ENCODE results near the gene TMEM196.

TMEM196 gene

DNA sequence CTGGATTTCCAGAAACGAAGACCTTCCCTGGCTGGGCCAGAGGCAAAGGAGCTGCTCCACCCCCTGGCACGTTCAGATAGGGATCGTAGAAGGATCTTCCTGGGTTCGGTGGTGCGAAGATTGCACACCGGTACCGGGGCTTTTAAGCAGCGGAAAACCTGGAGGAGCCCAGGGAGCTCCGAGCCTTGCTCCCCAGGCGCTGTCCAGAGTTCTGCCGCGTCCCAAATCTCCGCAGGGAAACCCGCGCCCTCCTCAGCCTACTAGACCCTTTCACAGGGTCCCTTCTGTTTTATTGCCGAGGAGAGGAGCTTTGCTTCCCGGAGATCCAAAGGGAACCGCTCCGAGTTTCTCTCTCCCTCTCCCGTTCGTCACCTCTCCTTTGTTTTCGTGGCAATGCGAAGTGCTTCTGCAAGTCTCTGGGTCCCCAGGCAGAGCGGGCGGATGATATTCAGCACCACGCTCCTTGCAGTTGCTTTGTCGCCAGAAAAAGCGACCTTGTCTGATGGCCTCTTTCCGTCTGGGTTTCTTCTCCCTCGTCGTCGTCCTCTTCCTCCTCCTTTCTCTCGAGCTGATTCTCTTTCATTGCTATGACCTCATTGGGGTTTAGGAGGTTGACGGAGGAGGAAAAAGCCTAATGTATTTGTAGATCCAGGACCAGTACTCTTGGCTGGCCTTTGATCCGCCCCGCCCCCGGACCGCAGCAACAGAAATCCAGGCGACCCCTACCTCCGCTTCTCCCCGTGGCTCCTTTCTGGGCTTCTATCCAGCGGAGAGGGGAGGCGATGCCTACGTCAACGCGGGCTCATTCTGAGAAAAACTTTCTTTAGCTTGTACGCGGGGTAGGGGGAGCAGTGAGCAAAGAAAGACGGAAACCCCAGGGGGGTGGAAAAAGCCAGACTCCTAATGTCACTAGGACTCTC is at the start of gene TMEM196:
TMEM196 (minus strand) TSS at position 777 of the 920 bp plus-strand sequence. CDS start 921 bp downstream, outside the sequence.
- no peak for FAIRE-seq

DNA sequence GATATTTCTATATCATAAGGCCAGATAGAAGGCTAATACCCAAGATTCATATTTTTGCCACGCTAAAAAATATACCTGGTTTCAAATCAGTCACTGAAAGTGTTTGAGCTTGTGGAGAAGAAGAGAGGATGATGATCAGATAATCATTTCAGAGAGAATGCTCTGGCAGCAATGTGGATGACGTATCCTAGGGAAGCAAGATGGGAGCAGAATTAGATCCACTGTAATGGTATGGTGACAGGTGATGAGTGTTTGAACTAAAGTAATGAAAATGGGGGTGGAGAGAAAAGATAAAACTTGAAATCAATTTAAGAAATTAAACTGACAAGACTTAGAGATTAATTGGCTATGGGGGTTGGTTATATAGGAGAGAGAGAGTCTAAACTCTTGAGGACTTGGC is 42.7 kb upstream of the TMEM196 start:
- no peak for FAIRE-seq

DNA sequence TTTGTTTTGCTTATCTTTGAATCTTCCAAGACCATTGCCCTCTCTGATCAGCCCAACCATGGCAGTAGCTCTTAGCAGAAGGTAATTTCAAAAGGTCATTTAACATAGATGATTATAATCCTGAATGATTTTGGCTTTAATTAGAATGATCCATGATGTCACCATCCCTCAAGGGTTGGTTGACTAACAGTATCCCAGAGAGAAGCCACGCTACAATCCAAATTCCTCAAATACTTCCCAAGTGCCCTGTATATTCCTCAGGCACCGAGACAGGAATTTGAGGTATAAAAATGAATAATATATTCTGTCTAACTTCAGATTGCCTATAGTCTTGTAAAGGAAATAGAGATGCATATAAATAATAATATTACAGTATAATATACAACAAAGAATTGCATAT is 42.1 kb upstream of the TMEM196 start:
- FAIRE-seq = no peak

DNA sequence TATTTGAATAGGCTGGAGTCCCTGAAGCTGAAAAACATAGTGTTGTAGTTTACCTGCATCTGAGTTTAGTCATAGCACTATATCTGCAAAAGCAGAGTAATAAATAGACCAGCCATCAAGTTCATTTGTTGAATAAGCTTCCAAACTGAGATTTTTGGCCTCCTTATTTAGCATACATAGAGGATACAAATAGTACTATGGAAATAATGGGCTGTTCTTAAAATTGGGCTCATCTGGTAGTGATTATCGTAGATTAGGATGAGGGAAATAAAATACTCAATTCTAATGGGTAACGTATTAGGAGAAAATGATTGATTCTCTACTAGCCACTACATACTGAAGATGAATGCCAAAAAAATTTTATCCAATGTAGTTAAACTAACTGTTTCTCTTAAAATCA is 41.4 kb upstream of the TMEM196 start:
- peak; percentile 4 for FAIRE-seq

DNA sequence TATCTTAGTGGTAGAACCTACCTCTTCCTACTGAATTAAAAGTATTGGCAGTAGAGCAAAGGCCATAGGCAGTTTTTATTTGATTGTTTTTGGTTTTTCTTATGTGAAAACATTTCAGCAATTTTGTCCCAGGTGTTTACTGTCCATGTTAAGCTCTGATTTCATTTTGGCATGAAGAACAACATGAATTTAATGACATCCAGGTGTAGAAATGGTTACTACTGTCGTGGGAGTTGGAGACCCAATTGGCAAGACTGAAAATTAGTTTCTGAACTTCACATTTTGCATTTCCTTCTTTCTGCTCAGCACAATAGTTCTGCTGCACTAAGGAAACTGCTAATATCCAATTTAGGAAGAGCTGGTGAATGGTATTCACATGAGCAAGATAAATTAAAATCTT is 38.0 kb upstream of the TMEM196 start:
- no peak for FAIRE-seq

DNA sequence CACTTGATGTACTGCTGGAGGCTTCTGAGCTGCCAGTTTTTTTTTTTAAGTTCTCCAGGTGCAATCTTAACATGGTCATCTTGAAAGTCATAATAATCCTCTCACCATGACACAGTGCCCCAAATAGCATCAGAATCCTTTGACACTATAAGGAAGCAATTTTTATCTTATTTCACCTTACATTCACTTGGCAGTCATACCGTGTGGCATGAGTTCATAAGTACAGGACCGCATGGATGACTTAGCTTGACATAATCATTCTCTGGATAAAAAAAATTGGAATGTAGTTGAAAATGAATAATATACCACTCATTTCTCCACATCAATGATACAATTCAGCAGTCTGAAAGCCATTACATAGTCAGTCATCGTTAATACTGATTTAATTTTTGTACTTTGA is 25.6 kb upstream of the TMEM196 start:
- FAIRE-seq = no peak

DNA sequence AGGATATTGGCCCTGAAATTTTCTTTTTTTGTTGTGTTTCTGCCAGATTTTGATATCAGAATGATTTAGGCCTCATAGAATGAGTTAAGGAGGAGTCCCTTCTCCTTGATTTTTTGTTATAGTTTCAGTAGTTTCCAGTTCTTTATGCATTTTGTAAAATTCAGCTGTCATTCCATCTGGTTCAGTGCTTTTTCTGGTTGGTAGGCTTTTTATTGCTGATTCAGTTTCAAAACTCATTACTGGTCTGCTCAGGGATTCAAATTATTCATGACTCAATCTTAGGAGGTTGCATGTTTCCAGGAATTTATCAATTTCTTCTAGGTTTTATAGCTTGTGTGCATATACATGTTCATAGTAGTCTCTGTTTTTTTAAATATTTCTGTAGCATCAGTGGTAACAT is 10.1 kb upstream of the TMEM196 start:
- FAIRE-seq = no peak

DNA sequence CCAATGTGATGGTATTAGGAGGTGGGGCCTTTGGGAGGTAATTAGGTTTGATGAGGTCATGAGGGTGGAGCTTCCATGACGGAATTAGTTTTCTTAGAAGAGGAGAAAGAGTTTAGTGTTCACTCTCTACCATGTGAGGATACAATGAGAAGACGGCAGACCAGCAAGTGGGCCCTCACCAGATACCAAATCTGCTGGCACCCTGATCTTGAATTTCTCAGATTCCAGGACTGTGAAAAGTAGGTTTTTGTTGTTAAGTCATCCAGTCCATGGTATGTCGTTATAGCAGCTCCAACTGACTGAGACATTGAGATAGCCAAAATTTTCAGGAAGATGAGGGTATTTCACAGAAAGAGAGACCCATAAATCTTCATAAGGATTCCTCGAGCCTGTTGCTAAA is 3.6 kb upstream of the TMEM196 start:
- no peak for FAIRE-seq

DNA sequence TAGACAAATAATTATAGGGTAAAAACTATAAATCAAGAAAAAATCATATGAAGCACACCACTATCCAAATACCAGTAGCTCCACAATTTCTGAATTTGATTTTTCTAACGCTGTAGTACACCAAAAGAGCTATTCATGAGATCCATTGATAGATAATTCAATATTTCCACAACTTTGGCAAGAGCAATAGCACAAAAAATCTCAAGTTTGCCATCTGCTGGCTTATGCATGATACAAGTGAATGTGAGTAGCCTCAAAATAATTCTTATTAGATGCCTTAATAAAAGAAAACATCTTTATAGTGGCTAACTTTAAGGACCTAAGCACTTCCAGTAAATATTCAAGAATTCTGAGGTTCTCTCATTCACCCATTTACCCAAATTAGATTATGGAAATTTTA is 2.2 kb upstream of the TMEM196 start:
- FAIRE-seq = no peak

DNA sequence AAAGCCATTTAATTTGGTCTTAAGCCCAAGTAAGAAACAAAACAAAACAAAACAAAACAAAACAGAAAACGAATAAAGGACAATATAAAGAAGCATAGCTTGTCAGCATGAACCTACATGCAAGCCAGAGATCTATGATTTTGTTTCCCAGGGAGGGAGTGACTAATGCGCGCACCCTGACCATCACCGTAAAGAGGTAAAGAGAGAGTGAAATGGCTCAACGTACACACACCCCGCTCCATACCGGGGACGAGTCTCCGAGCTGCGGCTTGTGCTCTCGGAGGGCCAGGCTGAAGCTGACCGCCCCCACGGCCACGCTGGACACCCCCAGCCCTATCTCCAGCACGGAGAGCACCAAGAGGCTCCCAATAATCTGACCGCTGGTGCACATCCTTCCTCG is 1.1 kb downstream of the TMEM196 start:
- FAIRE-seq = no peak

DNA sequence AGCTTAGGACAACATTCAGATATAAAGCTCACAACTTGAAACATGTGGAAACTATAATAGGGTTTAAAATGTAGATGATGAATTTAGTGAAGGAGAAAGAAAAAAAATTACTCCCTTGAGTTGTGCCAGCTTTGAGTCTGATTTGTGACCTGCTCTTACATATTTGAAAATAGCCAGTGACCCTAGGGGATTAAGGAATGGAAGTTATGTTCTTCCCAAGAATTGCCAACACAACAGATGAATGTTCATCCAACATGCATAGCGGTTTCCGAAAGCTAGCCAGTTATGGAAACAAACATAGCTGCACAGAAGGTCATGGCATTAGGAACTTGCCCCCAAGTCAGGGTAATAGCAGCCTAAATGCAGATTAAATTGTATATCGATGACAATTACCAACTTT is 10.8 kb downstream of the TMEM196 start:
- FAIRE-seq = no peak

DNA sequence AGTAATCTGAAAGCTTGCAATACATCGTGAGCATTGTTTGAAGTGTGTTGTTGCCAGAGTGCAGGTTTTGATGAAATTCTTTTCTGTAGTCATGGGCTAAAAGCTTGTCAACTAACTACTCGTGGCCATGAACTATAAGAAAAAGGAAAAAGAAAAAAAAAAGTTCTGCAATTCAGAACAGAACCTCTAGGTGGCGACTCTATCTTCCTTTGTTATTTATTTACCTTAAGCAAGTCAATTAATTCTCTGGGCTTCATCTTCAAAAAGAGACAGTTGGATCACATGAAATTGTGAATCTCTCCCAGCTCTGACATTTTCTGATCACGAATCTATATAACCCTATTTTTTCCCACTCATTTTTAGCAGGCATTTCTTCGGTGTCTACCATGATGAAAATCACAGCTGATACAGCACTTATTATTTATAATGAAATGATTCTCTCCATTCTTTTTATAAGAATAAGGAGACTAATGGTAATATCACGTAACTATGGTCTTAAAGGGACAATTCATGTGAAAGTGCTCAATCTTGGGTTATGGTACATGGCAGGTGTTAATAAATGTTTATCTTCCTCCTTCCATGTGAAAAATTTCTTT is 18.8 kb downstream of the TMEM196 start:
- no peak for FAIRE-seq

DNA sequence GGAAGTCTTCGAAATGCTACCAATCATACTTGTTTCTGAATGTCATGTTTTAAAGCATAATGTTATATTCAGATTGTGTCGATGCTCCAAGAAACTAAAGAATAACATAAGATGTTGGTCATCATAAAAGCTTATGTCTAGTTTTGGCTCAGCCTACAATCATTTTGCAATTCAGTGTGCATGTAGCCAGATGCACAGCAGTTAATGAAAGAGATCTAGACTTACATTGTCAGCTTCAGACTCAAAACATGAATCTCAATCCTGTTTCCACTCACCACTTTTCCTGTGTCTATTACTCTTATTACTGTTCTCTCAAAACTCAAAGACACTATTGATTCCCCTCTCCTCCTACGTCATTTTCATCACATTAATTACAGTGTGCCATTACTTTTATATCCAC is 21.4 kb downstream of the TMEM196 start:
- FAIRE-seq = no peak

DNA sequence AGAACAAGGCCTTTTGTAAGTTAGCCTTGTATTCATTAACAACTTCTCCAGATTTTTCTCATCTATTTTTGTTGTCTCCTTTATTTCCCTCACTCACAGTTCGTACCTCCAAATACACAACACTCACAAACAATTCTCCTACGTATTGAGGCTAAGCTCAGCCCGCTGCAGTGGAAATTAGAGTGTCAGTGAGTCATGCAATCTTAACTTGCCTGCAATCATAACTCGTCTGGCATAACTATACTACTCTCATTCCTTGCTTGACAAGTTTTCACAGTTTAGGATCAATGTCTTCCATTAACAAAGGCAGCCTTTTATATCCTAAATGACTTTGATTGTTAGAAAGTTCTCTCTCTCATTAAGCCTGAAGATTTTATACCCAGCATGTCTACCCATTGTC is 23.8 kb downstream of the TMEM196 start:
- no peak for FAIRE-seq

DNA sequence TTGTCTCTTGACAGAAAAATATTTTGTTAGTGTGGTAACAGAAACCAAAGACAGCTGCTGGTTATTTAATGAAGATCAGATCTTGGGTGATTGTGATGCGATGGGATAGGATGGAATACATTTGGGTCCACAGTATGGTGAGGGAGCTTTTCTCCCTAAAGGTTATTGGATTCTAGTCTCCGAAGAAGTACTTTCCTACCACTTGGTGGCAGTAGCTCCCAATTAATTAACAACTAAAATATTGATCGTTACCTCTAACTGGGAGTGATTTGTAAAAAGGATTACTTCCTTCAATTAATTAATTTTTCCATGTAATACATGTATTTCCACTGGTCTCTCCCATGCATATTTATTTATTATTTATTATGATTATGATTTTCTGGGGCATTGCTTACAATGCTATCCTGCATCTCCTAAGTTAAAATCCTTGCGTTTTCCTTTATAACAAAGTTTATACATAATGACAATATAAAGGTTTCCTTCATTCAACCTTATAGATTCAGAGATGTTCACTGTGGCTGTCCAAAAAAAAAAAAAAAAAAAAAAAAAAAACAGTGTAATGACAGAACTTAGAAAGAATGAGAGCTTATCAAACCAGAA is 25.6 kb downstream of the TMEM196 start:
- FAIRE-seq = peak; percentile 78

DNA sequence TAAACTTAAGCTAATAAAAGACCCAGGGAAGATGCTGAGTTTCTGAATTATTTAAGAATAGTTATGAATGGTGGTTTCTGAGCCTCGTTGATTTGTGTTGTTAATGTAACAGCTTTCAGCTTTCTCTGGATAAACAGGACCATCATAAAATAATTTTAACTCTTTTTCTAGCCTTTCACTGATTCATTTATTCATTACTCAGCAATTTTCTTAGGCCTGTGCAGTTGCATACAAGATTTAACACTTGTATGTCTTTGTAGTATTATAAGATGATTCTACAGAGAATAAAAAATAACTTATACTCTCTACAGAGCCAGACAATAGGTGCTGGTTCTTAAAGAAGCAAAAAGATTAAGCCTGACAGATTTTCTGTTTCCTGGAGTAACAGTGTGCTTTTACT is 29.3 kb downstream of the TMEM196 start:
- FAIRE-seq = no peak

DNA sequence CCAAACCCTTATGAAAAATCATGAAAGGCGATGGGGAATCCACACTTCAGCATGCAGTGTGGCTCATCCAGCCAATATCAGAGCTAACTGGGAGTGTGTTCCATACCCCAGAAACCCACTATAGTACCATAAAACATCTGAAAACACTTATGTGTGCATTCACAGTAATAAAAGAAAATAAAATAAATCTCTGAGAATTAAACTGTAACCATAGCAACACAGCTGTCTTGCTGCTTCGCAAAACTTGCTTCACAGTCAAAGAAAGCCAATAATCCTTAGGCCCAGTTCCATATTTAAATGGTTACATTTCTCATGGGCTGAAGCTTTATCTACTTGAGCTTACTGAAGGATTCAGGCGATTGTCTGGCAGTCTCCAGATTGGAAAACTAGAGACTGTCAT is 44.7 kb downstream of the TMEM196 start:
- FAIRE-seq = no peak

DNA sequence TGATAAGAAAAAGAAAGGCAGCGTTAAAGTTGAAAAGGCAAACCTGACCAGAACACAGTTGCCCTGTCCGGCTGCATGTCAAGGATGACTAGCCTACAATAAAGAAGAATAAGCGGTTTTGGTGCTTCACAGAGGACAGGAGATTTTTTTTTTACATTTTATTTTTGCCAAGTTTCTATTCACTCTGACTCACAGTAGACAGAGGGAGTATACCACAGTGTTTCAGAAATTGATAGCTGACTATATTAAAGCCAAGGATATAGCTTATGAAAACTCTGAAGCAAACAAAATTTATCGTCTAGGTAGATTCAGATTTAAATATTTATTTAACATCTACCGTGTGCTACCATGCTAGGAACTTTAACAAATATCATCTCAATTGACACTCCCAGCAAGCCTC is 47.6 kb downstream of the TMEM196 start:
- no peak for FAIRE-seq

DNA sequence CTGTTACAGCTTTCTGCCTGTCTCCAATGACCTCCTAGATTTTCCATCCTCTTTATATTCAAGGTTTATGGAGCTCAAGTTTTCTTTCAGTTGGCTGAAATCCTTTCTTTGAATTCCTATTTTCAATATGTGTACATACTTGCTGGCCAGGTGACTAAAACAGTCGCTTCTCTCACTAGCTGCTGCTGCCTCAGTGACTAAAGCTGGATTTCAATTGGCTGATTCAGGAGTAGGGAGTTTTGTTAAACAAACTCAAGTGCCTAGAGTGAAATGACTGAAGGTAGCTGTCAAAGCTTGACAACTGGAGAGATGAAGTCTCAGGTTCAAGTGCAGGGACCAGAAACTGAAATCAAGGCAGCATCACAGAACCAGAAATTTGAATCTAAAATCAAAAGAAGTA is 57.9 kb downstream of the TMEM196 start:
- FAIRE-seq = no peak

DNA sequence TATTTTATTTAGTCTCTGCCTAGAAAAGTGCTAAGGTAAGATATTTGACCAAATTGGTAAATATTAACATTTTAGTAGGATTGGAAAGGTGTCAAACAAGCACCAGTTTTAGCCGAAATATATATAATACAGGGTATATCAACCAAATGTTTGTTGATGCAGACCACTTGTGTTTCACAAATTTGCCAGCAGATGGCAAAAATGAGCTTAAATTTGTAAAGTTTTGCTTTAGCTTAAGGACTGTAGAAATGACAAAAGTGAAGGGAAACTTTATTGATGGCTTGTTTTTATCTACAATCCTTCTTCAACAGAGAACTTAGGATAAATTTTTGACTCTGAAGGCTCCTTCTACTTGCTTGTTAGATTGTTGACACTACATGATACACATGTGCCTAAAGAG is 59.7 kb downstream of the TMEM196 start:
- peak; percentile 69 for FAIRE-seq

DNA sequence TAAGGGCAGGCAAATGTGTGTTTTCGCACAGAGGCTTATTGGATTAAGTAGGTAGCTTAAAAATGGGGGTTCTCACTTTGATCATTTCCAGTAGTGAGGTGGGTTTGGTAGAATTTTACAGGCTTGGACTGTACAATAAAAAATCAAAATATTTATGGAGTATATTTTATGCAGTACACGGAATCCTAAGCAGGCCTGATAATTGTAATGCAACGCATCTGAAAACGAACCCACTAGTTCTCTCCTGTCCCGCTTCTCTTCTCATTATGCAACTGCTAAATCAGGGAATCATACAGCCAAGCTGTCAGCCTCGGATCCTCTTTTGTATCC is 64.2 kb downstream of the TMEM196 start:
- FAIRE-seq = no peak

DNA sequence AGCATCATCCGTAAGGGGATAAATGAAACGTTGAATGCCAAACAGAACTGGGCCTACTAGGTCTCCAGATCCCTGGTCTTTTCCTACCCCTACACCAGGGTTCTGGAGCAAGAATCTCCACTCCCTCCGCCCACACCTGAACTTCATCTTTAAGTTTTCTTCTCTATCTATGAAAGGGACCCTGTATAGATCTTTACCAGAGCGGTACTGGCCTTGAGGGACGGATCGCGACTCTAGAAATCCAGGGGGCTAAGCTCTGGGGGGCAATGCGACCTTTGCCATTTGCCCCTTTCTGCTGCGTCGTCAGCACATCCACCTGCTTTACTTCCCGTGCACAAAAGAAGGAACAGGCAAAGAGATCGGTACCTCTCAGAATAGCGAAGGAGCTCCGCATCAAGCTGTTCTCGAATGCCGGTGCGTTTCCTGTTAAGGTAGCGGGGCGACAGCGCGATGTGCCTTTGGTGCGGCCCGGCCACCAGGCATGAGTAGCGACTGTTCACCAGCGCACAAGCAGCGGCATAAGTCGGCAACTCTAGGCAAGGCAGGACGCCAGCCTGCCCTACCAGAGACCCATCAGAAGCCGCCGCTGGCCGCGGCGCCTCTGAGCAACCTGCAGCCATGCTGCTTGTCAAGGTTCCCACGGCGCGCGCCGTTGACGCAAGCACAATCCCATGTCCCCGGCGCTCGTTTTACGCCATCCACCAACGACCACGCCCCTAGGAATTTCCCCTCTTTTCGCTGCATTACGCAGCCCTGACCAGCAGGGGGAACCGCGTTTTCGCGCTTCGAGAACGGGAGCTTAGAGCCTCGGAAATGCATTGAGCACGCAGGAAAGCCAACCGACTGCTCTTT is 64.8 kb downstream of the TMEM196 start, which contains the start of gene POLR1F:
POLR1F (minus strand) TSS at position 641 of the 852 bp plus-strand sequence; CDS start at position 620, 21 bp downstream.
- FAIRE-seq = peak; percentile 95

DNA sequence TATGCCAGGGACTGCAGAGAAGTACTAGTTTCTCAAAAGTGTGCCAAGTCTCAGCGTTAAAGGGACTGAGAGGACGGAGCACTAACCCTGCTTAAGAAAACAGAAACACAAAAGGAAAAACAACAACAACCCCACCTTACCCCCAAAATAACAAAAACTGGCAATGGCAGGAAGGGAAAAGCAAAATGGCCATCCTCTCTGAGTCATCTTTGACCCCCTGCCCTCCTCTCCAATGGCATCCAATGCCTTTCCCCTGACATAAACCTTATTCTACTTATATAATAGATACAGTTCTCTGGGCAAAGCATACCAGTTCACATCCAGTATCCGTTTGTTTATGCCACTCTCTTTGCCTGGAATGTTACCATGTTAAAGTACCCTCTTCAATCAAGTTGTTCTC is 66.2 kb downstream of the TMEM196 start:
- no peak for FAIRE-seq

All from endometrium (tissue), 2 donors.